Suppressor macrophage (primary cell): ENCODE measurements around the gene SLC1A2.

Experiments used
- DNase-seq, 4 experiments: peaks; one replicate each; pipeline ENCODE4 v3.0.0-alpha.2; 2020 to 2022

The SLC1A2 gene

DNA sequence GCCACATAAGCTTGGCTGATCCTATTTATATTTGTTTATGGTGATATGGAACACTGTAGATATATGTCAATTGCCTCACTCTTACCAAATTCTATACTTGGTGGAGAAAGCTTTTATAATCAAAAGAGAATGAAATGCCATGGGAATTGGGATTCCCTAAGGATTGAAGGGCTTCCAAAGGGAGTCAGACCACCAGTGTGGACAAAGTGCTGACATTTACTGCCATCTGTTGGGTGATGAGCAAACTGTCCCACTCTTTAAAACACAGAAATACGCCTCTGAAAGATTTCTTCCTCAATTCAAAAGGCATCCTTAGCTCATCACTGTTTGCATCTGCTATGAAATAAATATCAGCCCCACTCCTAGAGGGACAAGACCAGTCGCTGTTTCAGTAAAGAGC, 7.1 kb downstream of the SLC1A2 start:
- peak in 3 of 4 experiments; percentile 15 to 32 (median 17) for DNase-seq

DNA sequence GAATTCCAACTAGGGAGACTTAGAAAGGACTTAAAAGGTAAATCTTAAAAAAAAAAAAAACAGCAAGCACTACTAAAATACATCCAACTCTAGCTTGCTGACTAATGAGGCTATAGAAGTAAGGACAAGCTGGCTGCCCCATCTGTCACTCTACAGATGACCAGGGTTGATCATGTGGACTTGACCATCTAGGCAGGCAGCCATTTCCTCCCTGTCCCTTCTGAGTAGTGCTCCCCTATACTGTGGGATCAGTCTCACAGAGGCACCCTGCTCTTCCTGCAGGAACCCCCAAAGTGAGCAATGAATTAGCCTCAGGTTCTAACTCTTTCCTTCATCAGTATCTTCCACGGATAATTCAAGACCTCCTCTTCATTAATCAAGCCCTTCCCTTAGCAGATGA, 12.3 kb downstream of the SLC1A2 start:
- DNase-seq, result no peak

DNA sequence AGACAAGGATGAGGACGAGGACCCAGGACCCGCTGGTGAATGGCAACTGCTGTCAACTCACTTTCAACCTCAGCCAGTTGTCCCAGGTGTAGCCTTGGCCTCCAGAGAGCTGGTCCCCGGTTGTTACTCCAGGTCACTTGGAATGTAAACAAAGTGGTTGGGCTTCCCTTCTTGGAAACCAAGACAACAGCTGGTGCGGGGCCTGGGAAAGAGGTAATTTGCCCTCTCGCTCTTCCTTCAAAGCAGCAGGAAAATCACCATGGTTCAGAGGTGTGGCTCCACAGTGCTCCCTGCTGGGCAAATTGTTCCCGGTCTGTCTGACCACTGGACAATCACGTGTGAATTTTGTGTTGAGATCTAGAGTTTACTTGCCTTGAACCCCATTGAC, 15.0 kb downstream of the SLC1A2 start:
- DNase-seq, result peak; percentile 59 to 74 (median 66)

DNA sequence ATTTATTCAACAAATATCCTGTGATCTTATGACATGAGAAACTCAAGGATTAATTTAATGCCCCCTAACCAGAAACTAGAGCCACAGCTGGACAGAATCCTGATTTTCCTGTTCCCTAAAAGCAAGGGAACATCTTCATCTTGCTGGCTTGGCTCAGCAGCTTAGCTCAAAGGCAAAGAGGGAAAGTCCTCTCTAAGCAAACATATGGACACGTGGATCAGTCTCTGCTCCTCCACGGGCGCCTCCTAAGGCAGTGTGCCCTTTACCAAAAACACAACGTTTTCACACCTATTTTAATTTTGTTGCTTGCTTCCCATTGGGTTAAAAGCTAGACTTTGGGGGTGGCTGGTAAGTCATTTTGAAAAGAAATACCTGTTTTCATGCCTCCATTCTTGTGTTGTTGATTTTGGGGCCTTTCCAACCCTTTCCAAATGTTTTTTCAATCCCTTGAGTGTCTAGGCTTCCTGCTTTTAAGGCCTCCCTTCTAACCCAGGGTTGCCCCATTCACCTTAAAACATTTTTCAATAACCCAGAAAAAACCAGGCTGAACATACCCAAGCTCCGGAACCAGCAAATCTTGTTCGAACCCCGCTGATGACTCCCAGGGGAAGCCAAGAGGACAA, 15.5 kb downstream of the SLC1A2 start:
- DNase-seq, result no peak

DNA sequence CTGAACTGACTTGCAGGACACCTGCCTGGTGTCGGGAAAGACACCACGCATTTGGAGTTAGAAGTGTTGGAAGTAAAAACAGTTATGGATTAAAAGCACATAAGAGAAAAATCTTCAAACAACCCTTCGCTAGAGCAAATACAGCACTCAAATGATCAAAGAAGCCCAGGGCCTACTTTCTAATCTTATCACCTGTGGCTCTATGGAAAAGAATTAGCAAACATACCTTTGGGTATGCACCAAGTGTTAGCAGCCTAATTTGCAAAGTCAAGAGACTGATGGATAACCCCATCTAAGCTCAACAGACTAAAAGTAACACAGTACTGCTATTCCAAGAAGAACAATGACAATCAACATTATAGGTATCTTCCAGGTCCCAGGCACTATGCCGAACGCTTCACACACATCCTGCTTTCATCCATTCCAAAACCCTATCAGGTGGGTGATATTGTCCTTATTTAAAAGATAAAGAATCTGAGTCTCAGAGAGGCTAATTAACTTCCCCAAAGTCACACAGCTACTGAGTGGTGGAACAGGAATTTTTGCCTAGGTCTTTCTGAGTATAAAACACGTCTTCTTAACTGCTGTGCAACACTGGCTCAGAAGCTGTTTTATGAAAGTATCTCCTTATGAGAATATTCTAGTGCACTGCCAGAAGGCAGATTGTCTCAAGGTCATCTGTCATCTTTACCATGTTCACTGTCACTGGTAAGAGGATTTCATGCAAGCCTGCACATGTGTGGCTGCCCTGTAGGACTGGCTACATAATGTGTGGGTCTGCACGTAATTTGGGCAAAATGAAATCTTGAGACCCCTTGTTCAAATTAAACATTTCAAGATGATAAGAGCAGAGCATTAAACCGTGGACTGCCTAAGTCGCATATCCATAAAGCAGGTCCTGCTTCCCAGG, 16.4 kb downstream of the SLC1A2 start:
- no peak for DNase-seq

DNA sequence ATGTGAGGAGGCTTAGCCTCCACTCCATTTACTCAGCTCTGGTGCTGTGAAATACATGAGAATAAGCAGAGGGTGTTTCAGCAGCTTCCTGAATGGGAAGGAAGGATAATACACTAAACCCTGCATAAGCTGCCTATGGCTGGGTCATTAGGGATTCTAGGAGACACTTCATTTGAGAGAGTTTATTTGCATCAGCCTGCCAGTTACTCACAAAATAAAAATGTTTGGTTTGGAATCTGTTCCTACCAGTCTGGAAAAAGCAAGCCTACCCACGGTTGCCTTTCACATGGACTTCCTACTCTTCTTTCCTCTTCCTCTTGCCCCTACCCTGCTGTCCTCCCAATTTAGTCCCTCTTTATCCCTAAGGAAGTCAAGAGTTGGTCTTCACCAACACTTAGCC, 20.5 kb downstream of the SLC1A2 start:
- DNase-seq, result no peak

DNA sequence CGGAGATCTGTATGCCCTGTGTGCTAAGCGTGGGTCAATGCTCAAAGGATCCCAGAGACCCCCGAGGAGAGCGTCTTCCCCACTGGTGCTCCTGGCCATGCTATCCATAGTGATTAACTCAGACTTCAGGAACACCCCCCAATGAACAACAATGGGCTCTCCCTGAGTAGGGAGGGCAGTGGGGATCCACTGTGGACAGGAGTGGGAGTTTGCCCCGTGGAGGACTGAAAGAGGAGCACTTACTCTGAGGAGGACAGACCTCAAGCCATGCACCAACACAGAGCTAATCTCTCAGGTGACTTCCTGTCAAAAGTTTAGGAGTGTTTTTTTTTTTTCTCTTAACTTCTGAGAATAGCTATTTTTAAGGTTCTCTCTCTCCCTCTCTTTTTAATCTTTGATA, 24.4 kb downstream of the SLC1A2 start:
- DNase-seq, result no peak

DNA sequence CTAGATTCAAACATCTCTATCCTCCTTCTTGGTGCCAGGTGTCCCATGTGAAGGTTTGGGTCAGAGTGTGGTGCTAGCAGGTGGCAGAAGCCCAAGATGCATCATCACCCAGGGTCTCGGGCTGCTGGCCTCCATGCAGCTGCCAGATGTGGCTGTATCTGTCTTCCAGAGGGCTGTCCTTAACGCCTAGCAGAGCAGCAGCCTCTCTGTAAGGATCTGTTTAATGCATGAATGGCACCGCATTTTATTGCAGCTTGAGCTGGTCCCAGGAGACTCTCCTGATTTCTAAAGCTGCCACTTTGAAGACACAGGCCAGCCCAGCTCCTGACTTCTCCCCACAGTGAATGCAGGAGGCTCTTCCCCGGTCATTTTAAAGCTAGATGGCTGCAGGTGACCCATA, 26.3 kb downstream of the SLC1A2 start:
- no peak for DNase-seq

DNA sequence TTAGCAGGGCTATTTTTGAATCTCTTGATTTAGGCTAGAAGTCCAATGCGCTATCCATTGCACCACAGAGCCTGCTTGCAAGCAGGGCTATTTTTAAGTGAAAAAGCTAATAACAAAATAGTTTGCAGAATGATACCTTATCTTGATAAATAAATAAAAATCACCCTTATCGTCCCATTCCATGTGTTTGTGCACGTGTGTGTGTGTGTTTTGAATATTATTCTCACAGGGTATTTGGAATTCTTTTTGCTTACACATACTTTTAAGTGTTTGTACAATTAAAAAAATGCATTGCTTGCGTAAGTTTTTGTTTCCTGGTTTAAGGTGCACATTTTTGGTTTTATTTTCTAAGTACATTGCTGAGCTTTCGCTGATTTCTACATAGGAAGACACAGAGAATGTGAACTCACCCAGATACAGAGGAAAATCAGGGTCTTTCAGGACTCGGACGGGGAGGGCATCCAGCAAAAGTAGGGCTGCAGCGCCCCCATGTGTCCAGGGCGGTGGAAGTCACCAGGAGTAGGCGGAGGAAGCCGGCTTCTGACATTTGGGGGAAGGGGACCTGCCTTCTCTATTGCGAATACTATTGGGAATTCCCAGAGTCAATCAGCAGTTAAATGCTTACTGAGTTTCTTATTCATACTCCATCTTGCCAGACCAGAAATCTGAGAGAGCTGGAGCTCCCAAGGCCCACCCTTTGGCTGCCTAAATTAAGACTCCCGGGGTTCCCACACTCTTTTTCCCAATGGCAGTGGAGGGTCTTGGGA, 27.3 kb downstream of the SLC1A2 start:
- DNase-seq, result peak; percentile 86 to 93 (median 91)

DNA sequence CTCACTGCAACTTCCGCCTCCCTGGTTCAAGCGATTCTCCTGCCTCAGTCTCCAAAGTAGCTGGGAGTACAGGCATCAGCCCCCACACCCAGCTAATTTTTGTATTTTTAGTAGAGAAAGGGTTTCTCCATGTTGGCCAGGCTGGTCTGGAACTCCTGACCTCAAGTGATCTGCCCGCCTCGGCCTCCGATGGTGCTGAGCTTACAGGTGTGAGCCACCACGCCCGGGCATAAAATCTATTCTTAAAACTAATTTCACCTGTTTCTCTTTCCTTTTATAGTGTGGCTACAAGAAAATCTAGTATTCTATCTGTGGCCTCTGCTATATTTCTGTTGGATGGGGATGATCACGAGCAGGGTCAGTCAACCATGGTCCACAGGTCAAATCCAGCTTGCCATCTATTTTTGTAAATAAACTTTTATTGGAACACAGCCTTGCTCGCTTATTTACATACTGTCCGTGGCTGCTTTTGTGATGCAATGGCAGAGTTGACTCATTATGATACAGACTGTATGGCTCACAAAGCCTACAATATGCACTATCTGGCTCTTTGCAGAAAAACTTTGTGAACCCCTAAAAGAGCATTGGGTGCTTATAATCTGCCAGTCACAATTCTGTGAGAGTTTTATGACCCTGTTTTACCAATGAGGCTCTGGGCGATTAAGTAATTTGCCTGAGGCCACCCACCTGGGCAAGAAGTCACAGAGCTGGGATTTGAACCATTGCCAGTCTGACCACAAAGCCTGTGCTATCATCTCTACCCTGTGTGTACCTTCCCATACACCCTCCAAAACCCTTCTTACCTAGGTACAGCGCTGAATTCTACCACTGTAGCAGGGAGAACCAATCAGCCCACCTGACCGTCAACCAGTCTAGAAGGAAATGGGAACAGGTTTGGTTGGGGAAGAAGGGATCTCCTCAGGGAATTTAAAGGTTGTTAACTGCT, 28.3 kb downstream of the SLC1A2 start:
- peak; percentile 43 to 77 (median 66) for DNase-seq

DNA sequence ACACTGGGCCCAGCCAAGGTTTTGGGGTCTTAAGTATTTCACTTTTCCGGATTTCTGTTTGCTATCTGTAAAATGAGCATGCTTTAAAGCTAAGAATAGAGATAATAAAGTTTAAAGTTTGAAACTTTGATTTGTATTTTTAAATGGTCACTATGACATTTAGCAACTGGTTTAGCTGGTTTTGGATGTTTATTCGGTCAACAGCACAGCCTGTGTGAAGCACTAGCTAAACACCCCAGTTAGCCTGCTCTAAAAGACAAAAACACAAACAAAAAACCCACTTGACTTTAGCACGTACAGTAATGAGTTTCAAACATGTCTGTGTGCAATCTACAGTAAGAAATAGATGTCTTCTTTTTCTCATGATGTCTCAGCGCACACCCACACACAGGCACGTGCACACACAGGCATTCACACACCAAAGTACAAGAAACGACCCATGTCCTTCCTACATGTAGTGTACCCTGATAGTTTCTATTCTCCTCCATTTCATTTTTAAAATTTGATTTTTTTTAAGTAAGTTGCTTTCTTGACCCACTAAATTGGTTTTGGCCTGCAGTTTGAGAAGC, 29.4 kb downstream of the SLC1A2 start:
- no peak for DNase-seq

DNA sequence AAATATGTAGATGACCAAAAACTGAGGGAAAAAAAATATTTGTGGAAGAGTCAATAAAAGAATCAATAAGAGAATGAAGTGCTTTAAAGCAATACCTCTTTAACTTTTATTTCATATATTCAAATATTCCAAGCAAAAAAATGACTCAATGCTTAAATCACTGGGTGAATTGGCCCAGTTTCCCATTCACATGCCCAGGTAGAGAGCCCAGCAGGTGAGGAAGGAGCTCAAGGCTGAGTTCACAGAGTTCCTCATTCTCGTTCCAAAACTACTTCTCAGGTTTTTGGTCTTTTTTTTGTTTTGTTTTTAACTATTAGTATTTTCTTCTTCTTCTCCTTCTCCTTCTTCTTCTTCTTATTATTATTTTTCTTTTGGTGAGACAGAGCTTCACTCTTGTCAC, 30.2 kb downstream of the SLC1A2 start:
- DNase-seq, result no peak

DNA sequence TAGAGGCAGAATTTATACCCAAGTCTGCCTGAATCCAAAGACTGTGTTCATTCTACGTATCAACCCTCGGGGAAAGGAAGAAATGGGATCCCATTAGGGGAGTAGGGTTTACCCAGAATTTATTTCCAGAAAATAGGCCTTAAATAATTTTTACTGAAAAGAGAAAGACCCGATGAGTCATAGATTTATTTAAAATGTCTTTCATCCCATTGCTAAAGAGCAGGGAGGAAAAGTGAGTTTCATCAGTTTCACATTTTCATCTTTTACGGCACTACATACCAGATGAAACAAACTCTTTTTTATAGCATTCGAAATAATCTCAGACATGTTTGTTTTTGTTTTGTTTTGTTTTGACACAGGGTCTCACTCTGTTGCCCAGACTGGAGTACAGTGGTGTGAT, 31.3 kb downstream of the SLC1A2 start:
- DNase-seq, result no peak

DNA sequence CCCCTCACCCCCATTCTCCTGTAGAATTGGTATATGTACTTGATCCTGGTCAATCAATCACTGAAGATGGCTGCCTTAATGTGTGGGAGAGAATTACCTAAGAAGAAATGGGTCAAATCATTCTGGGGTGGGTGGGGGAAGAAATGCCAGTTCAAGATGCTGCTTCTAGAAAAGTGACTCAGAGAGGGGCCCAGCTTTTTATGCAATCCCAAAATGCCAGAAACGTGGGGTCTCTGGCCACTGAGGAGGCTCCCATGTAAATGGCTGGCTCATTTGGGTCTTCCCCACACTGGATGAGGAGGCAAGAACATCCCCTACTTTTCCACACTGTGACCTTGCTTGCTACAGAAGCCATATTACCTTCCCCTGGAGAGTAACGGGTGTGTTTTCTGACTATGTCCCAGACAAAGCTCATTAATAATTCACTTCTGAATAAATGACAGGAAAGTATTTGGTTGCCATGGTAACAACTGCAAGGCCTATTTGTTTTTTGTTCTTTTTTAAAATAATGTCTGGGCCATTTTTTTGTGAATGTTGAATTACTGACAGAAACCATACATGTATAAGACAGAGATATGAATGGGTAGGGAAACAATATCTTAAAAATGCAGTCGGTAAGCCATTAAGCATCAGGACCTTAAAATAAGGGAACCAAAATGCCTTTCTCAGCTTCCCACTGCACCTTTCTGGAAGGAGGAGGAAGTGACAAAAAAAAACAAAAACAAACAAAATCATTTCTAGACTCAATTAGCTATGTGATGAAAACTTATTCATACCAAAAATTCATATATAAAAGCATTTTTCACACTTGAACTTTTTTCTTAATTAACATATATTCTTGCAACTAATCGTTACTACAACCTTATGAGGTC, 32.0 kb downstream of the SLC1A2 start:
- peak in 2 of 4 experiments; percentile 23 to 67 for DNase-seq

DNA sequence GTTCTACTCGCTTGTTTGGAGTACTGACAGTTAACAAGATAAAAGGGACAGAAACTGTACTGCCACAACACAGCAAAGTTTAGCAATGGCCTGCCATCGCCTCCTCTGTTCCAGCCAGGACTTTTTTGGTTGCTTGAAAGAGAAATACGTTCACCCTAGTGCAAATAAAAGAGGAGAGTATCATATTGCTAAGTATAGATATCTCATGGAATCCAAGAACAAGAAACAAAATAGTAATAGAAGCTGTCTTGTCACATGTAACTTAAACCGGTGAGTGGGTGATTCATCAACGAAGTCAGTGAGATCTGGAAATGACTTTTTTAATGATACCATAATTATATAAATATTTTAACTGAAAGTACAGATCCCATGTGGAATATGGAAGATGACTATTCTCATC, 35.4 kb downstream of the SLC1A2 start:
- no peak for DNase-seq

DNA sequence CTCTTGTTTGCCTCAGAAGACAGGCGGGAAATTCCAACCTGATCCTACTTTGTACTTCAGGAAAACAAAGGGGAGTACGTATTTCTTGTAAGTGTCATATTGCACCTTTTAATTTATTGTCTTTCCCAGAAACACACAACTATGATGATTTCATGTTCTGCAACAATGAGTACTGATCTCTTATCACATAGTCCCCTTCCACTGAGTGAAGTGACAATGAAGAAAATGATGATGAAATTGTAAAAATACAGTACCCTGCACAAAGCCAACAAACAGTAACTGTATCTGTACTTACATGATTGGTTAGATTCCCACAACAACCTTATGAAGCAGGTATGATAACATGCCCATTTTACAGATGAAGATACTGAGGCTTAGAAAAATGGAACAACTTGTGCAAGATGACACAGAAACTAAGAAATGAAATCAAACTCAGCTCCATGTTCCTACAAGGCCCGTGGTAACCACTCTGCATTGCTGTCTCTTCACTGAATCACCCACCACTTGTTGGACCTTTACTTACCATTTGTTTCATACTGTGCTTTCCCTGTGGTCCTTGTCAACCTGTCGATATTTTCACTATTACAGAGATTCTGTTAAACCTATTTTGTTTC, 37.5 kb downstream of the SLC1A2 start:
- no peak for DNase-seq

DNA sequence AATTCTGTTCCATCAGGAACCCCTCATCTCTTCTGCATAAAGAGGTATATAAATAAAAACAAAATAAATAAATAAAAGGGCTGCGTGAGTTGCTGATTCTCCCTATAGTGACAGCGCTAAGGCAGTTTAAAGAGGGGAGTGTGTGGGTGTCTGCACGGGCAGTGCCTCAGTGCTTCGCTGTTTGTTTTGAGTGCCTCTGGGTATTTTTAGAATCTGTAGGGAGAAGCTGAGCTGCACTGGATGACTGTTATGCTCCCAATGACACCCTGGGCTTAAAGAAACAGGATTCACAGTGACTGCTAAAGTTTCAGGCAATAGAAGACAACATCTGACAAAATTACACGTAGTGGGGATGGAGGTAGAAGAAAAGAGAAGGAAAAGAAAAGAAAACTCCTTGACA, 38.8 kb downstream of the SLC1A2 start:
- DNase-seq, result no peak

DNA sequence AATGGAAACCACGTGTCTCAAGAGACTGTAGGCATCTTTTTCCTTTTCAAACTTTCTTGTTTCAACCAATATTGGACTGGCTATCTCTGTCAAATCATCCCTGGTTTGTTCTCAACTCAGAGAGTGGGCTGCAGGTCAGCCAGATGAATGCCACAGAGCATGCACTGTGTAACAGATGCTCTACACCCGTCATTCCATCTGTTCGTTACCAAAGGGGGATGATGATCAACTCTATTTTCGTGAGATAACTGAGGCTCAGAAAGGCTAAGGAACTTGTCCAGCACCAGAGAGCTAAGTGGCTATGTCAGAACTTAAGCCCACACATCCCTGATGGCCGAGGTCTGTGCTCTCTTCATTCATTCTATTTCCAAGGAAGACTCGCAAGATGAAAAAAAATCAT, 42.1 kb downstream of the SLC1A2 start:
- no peak for DNase-seq

DNA sequence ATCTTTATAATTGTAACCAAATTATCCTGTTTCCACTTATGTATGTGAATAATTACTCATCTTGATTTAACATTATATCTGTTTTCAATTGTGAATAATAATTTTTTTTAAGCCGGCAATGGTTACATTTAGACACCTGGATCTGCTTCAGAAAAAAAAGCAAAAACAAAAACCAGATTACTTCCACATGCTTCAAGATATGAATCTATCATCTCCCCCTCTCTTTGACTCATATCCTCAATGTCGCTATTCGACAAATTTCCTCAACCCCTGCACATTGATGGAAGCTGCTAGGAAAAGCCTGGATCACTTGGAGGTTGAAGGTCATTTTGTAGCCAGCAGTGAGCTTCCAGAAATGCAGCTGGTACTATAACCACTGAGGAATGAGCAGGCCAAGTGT, 42.7 kb downstream of the SLC1A2 start:
- no peak for DNase-seq

DNA sequence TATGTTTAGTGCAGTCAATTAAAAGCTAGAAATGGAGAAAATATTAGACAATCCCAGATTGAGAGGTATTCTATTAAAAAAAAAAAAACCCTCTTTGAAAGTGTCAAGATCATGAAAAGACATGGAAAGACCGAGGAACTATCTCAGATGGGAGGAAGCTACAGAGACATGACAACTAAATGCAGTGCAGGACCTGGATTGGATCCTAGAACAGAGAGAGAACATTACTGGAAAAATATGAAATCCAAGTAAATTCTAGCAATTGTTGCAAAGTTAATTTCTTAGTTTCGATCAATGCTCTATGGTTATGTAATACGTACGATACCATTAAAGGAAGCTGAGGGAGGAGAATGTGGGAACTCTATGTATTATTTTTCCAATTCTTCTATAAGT, 43.2 kb downstream of the SLC1A2 start:
- DNase-seq, result no peak
